ENCODE measurements around the gene RBP5. TPM values are rescaled to one million over a fixed set of nuclear protein-coding genes. Genes with fewer than 3 reads are reported as not detected.

RBP5 gene
- polyA plus RNA-seq, 1 experiment, result 0.25 TPM

- no peak for DNase-seq (ENCODE audit: low read depth, low spot score)
- peak overlapping the region; percentile 62 for H3K27ac ChIP-seq (ENCODE audit: low read depth, low read length)
- peak overlapping the region; percentile 86 for H3K4me3 ChIP-seq (ENCODE audit: low read depth, low read length)
- TF ChIP-seq CTCF (IDR thresholded peaks at IDR 0.05; ENCODE audit: low read depth, low read length), result no peak
- ChIA-PET POLR2A (interaction anchor here (0.6 to 1.0 kb wide), 3 partner anchors 13 to 287 kb away, joined by 3 to 5 read pairs (median 4); no protein-coding TSS in a partner anchor), CTCF (interaction anchor here (0.7 to 3.4 kb wide), 8 partner anchors 10 to 168 kb away, joined by 3 to 21 read pairs (median 8); partner anchors contain the start of genes C1RL and C1S)
- no peaks in the 10 kb centered on the region for H3K27me3 ChIP-seq (ENCODE audit: control insufficient read depth, insufficient read depth, low read length)
- H3K9me3 ChIP-seq (ENCODE audit: control insufficient read depth, insufficient read depth, low read length), result no peaks in the 10 kb centered on the region
These were observed 36.9 kb downstream of the RBP5 start for GRCh38 chr12:7091660-7092228.

GRCh38 chr12:7091171-7091570, 37.5 kb downstream of the RBP5 start:
- POLR2A ChIA-PET, result interaction anchor here (0.6 to 1.0 kb wide), 3 partner anchors 13 to 286 kb away, joined by 3 to 10 read pairs (median 4); no protein-coding TSS in a partner anchor

GRCh38 chr12:7090222-7090998, 38.3 kb downstream of the RBP5 start:
- TF ChIP-seq CTCF (IDR thresholded peaks at IDR 0.05; ENCODE audit: low read depth, low read length), result no peak
- H3K4me3 ChIP-seq (ENCODE audit: low read depth, low read length), result peak overlapping the region; percentile 86
- ChIA-PET CTCF (interaction anchor here (0.7 to 3.4 kb wide), 2 partner anchors 19 to 30 kb away, joined by 3 to 18 read pairs; partner anchors contain the start of gene C1S), POLR2A (interaction anchor here (0.6 to 1.0 kb wide), 3 partner anchors 11 to 19 kb away, joined by 3 to 10 read pairs (median 4); no protein-coding TSS in a partner anchor)
- no peaks in the 10 kb centered on the region; the same call in 1 of the 2 replicates for H3K9me3 ChIP-seq (ENCODE audit: control insufficient read depth, insufficient read depth, low read length)
- H3K27ac ChIP-seq (ENCODE audit: low read depth, low read length), result no peak overlapping the region
- no peak for DNase-seq (ENCODE audit: low read depth, low spot score)
- H3K27me3 ChIP-seq (ENCODE audit: control insufficient read depth, insufficient read depth, low read length), result no peaks in the 10 kb centered on the region

More at GRCh38 chr12:7091171-7091570, 37.5 kb downstream of the RBP5 start:
- CTCF ChIA-PET, result interaction anchor here (0.7 to 3.4 kb wide), 2 partner anchors 30 to 167 kb away, joined by 3 to 18 read pairs; partner anchors contain the start of gene C1S
- no peak for DNase-seq (ENCODE audit: low read depth, low spot score)
- Histone ChIP-seq H3K27me3 (ENCODE audit: control insufficient read depth, insufficient read depth, low read length) (no peaks in the 10 kb centered on the region), H3K9me3 (ENCODE audit: control insufficient read depth, insufficient read depth, low read length) (no peaks in the 10 kb centered on the region), H3K27ac (ENCODE audit: low read depth, low read length) (no peak overlapping the region), H3K4me3 (ENCODE audit: low read depth, low read length) (peak overlapping the region; percentile 86)
- TF ChIP-seq CTCF (IDR thresholded peaks at IDR 0.05; ENCODE audit: low read depth, low read length), result no peak

- CTCF ChIA-PET, result interaction anchor here (0.7 to 3.4 kb wide), 3 partner anchors 20 to 136 kb away, joined by 3 to 18 read pairs (median 3); partner anchors contain the start of gene C1S
- no peak for DNase-seq (ENCODE audit: low read depth, low spot score)
- POLR2A ChIA-PET, result interaction anchor here (0.6 to 1.0 kb wide), 3 partner anchors 10 to 18 kb away, joined by 3 to 6 read pairs (median 4); no protein-coding TSS in a partner anchor
- Histone ChIP-seq H3K9me3 (ENCODE audit: control insufficient read depth, insufficient read depth, low read length) (no peaks in the 10 kb centered on the region; the same call in 1 of the 2 replicates), H3K27me3 (ENCODE audit: control insufficient read depth, insufficient read depth, low read length) (no peaks in the 10 kb centered on the region), H3K4me3 (ENCODE audit: low read depth, low read length) (no peak overlapping the region), H3K27ac (ENCODE audit: low read depth, low read length) (no peak overlapping the region)
- TF ChIP-seq CTCF (IDR thresholded peaks at IDR 0.05; ENCODE audit: low read depth, low read length), result no peak
These were observed 39.4 kb downstream of the RBP5 start for GRCh38 chr12:7089196-7089871.

Measured in AG04450 (cell line).